GM18873 (cell line): ENCODE results near the gene ALAS1.

ENCODE experiments used
- ATAC-seq: cut with Tn5 transposase; IDR thresholded peaks from one replicate; pipeline ENCODE4 v1.9.1; 2021; ENCODE audit warnings: mild to moderate bottlenecking, moderate library complexity, moderate number of reproducible peaks; ENCODE audit not compliant: unreplicated experiment, low FRiP score

Gene ALAS1

GRCh38 chr3:52197499-52197841, 490 bp upstream of the ALAS1 start:
- no peak for ATAC-seq

GRCh38 chr3:52198643-52199608, 966 bp downstream of the ALAS1 start:
- no peak for ATAC-seq

GRCh38 chr3:52200981-52201679, 3.2 kb downstream of the ALAS1 start:
- no peak for ATAC-seq

DNA sequence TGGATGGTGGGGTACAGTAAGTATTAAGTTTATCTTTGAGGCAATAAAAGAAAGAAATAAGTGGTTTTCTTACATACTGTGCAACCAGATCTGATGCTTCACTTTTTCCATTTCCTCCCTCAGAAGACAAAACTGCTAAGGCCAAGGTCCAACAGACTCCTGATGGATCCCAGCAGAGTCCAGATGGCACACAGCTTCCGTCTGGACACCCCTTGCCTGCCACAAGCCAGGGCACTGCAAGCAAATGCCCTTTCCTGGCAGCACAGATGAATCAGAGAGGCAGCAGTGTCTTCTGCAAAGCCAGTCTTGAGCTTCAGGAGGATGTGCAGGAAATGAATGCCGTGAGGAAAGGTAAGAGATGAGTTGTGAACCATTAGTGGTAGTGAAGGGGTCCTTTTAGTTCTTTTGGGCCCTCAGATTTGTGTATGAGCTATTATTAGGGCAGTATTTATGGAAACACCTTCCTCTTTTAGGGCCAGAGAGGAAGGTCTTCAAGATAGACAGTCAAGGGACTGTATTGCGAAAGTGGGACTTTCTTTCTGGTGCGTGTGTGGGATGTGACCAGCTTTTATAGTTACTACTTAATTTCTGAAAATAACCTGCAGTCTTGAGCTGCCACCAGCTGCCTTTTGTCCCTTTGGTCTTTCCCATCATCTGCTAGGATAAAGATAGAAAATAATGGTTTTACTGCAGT, 4.6 kb downstream of the ALAS1 start:
- no peak for ATAC-seq

GRCh38 chr3:52203701-52204100, 5.7 kb downstream of the ALAS1 start:
- no peak for ATAC-seq

- ATAC-seq = no peak
Measured at GRCh38 chr3:52204337-52205073, 6.5 kb downstream of the ALAS1 start.

- no peak for ATAC-seq
Measured at GRCh38 chr3:52205727-52206372, 7.9 kb downstream of the ALAS1 start.

DNA sequence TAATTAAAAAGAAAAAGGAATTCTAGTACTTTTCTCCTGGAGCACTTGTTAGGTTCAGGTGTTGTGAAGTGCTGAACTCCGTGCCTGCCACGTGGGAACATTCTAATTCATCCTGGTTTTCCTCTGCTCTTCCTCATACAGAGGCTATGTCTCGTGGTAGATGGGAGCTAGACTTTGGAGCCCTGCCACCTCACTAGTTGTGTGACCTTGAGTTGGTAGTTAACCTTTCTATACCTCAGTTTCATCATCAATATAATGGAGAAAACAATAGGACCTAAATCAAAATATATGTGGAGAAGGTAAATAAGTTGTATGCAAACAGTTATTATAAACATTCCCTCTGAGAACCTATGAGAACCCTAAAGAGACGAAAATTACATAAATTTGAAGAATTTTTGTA, 10.6 kb downstream of the ALAS1 start:
- ATAC-seq = no peak

GRCh38 chr3:52210037-52210436, 12.1 kb downstream of the ALAS1 start:
- no peak for ATAC-seq

DNA sequence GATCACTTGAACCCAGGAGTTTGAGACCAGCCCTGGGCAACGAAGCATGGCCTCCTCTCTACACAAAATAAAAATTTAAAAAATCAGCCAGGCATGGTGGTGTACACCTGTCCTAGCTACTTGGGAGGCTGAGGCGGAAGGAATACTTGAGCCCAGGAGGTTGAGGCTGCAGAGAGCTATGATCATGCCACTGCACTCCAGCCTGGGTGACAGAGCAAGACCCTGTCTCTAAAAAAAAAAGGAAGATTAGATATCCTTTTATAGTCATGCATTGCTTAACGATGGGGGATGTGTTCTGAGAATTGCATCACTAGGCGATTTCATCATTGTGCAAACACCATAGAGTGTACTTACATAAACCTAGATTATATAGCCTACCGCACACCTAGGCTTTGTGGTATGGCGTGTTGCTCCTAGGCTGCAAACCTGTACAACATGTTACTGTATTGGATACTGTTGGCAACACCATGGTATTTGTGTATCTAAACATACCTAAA, 12.6 kb downstream of the ALAS1 start:
- no peak for ATAC-seq

- ATAC-seq = no peak
Measured at GRCh38 chr3:52211268-52211891, 13.4 kb downstream of the ALAS1 start.

- no peak for ATAC-seq
Measured at GRCh38 chr3:52213005-52213404, 15.0 kb downstream of the ALAS1 start.

DNA sequence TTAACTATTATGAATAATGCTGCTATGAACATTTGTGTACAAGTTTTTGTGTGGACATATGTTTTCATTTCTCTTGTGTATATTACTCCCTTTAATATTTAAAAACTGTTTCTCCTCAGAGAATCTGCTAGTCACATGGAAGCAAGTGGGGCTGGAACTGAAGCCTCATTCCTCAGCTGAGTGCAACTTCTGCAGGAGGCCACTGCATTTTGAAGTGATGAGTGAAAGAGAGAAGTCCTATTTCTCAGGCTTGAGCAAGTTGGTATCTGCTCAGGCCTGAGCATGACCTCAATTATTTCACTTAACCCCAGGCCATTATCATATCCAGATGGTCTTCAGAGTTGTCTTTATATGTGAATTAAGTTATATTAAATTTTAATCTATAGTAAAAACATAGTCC, 15.9 kb downstream of the ALAS1 start:
- no peak for ATAC-seq

- ATAC-seq = no peak
Measured at GRCh38 chr3:52215351-52215750, 17.4 kb downstream of the ALAS1 start.

- ATAC-seq = no peak
Measured at GRCh38 chr3:52216585-52217408, 18.8 kb downstream of the ALAS1 start.

DNA sequence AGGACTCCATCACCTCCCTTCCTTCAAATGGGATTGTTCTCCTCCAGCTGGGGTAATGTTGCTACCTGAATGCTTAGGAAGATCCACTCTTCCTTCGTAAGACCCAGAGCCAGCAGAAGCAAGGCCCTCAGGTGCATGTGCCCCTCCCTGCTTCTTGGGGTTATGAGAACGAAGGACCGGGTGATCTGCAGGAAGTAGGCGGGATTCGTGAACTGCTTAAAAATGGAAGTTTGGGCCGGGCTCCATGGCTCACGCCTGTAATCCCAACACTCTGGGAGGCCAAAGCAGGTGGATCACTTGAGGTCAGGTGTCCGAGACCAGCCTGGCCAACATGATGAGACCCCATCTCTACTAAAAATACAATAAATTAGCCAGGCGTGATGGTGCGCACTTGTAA, 19.4 kb downstream of the ALAS1 start:
- no peak for ATAC-seq

GRCh38 chr3:52218026-52218425, 20.1 kb downstream of the ALAS1 start:
- ATAC-seq = no peak

DNA sequence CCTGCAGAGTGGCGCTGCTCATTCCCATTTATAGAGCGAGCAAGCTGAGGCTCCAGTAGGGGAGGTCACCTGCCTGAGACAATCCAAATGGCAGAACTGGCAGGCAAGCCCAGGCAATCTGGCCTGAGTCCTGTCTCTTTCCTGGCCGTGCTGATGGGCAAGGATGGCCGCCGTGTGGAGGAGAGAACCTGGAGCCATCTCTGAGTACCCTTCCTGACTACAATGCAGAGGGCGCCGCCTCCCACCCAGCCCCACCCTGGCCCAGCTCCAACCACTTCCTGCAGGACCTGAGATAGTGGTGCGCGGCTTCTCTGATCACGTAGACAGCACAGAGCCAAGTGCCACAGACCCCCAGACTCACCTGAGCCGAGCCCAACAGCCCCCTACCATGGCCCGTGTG, 20.5 kb downstream of the ALAS1 start:
- ATAC-seq = no peak
